Keratinocyte (primary cell): ENCODE results near the gene CD81. TPM values are rescaled to one million over a fixed set of nuclear protein-coding genes. Genes with fewer than 3 reads are reported as not detected.

ENCODE experiments used
- DNase-seq: peaks from one replicate; pipeline ENCODE4 v3.0.0-alpha.2; 2011; ENCODE audit warnings: low read depth, missing footprints, low spot score
- FAIRE-seq: peaks from 2 replicates; lab custom pipeline; 2011; peaks lifted over from hg19 to GRCh38; lab: Jason Lieb, UNC
- H2AFZ ChIP-seq: 2 replicates; pipeline ENCODE4 v1.6.0; 2012; ENCODE audit warnings: low read length, control low read depth, inconsistent platforms; ENCODE audit not compliant: control insufficient read depth
- H3K27ac ChIP-seq: 2 replicates; pipeline ENCODE4 v1.5.1; 2011; ENCODE audit warnings: low read length; ENCODE audit not compliant: control insufficient read depth, insufficient read depth
- H3K27me3 ChIP-seq: 3 replicates; pipeline ENCODE4 v1.6.0; 2011; ENCODE audit warnings: low read length; ENCODE audit not compliant: control insufficient read depth, insufficient read depth; ENCODE audit errors: extremely low read depth
- H3K36me3 ChIP-seq, 2 experiments: 2 replicates in 1 of 2; 3 replicates in 1 of 2; pipeline ENCODE4 v1.5.1; 2011; ENCODE audit warnings: low read length in 2 of 2, mild to moderate bottlenecking in 1 of 2; ENCODE audit not compliant: control insufficient read depth in 2 of 2, insufficient read depth in 2 of 2; ENCODE audit errors: extremely low read depth in 1 of 2
- H3K4me1 ChIP-seq: 3 replicates; pipeline ENCODE4 v1.5.1; 2011; ENCODE audit warnings: low read length; ENCODE audit not compliant: control insufficient read depth, insufficient read depth; ENCODE audit errors: extremely low read depth
- H3K4me2 ChIP-seq: 3 replicates; pipeline ENCODE4 v1.6.0; 2011; ENCODE audit warnings: low read depth, low read length; ENCODE audit not compliant: control insufficient read depth, insufficient read depth; ENCODE audit errors: extremely low read depth
- H3K4me3 ChIP-seq, 3 experiments: fragments of 200-600 bp in 1 of 3; sonication (generic) in 1 of 3; 2 replicates in 2 of 3; 3 replicates in 1 of 3; pipeline ENCODE4 v1.5.1; 2011 to 2016; ENCODE audit warnings: low read length in 3 of 3, mild to moderate bottlenecking in 3 of 3, control low read depth in 2 of 3, inconsistent platforms in 1 of 3, low read depth in 1 of 3, mixed read lengths in 1 of 3, mixed run types in 1 of 3, moderate library complexity in 1 of 3; ENCODE audit not compliant: control insufficient read depth in 2 of 3, insufficient read depth in 2 of 3; ENCODE audit errors: extremely low read depth in 1 of 3
- H3K79me2 ChIP-seq: 2 replicates; pipeline ENCODE4 v1.6.0; 2012; ENCODE audit warnings: low read length; ENCODE audit not compliant: control insufficient read depth, insufficient read depth
- H3K9ac ChIP-seq: 3 replicates; pipeline ENCODE4 v1.6.0; 2011; ENCODE audit warnings: low read length; ENCODE audit not compliant: control insufficient read depth, insufficient read depth; ENCODE audit errors: extremely low read depth
- H3K9me1 ChIP-seq: 3 replicates; pipeline ENCODE4 v1.6.0; 2011; ENCODE audit warnings: low read length; ENCODE audit not compliant: control insufficient read depth, insufficient read depth; ENCODE audit errors: extremely low read depth
- H3K9me3 ChIP-seq: 2 replicates; pipeline ENCODE4 v1.5.1; 2012; ENCODE audit warnings: low read depth, low read length; ENCODE audit not compliant: control insufficient read depth
- H4K20me1 ChIP-seq: 3 replicates; pipeline ENCODE4 v1.6.0; 2011; ENCODE audit warnings: low read length; ENCODE audit not compliant: control insufficient read depth, insufficient read depth; ENCODE audit errors: extremely low read depth
- CTCF ChIP-seq, 3 experiments: IDR thresholded peaks in 1 of 3; conservative IDR thresholded peaks in 1 of 3; optimal IDR thresholded peaks in 1 of 3; 2 replicates in 2 of 3; 3 replicates in 1 of 3; pipeline versions ENCODE3 to v1.5.1; 2011; ENCODE audit warnings: low read length in 3 of 3, mild to moderate bottlenecking in 3 of 3, moderate library complexity in 2 of 3, control low read depth in 1 of 3, inconsistent platforms in 1 of 3; ENCODE audit not compliant: insufficient read depth in 2 of 3; ENCODE audit errors: extremely low read depth in 1 of 3
- EZH2 ChIP-seq: IDR thresholded peaks from one replicate; pipeline ENCODE4 v1.6.1; 2012; ENCODE audit warnings: inconsistent platforms, mild to moderate bottlenecking, low read length, moderate library complexity
- dilution Hi-C: fragments of 300-500 bp; cut with MboI; formaldehyde crosslinking; loops from one replicate; pipeline ENCODE4 v1.7.0; 2020; ENCODE audit warnings: low sequenced_read_pairs; ENCODE audit not compliant: extremely low pct_ligation_motif_present
- polyA plus RNA-seq, 5 experiments: library from polyadenylated mRNA; depleted of rRNA in 3 of 5; stranded (reverse) in 3 of 5; stranded (forward) in 1 of 5; unstranded in 1 of 5; fragments of >200 nt; gene quantifications; 1 replicate in 1 of 5; 2 replicates in 3 of 5; 3 replicates in 1 of 5; pipeline versions ENCODE4 v1.2.1 to v1.2.3, GENCODE V29; 2011 to 2012; ENCODE audit warnings: missing spikeins in 2 of 5, low read depth in 1 of 5, low replicate concordance in 1 of 5

Gene CD81
- polyA plus RNA-seq, 1 donor (not counting 4 experiments of a cell fraction or from before 2014, with no cell fraction given), result 194 TPM

GRCh38 chr11:2433106-2433925 is 56.2 kb downstream of the CD81 start:
- no peak for FAIRE-seq
- H3K9me3 ChIP-seq, result no peaks in the 10 kb centered on the region
- H3K27ac ChIP-seq, result no peak overlapping the region
- H3K79me2 ChIP-seq, result no peaks in the 10 kb centered on the region
- H3K4me3 ChIP-seq, result no peak overlapping the region
- no peak overlapping the region for H3K9ac ChIP-seq
- no peaks in the 10 kb centered on the region for H4K20me1 ChIP-seq
- no peak overlapping the region for H2AFZ ChIP-seq
- H3K9me1 ChIP-seq, result no peaks in the 10 kb centered on the region
- H3K36me3 ChIP-seq, result no peaks in the 10 kb centered on the region
- no peak for TF ChIP-seq EZH2
- TF ChIP-seq CTCF (optimal IDR thresholded peaks at IDR 0.05 in 1 of 3, IDR thresholded peaks at IDR 0.05 in 1 of 3, conservative IDR thresholded peaks at IDR 0.05 in 1 of 3; ENCODE audit: extremely low read depth in 1 of 3, insufficient read depth in 2 of 3, low read length in 3 of 3), result no peak
- dilution Hi-C loops, result no loop called here
- no peaks in the 10 kb centered on the region for H3K27me3 ChIP-seq
- DNase-seq, result no peak
- no peaks in the 10 kb centered on the region for H3K4me1 ChIP-seq
- no peak overlapping the region for H3K4me2 ChIP-seq

DNA sequence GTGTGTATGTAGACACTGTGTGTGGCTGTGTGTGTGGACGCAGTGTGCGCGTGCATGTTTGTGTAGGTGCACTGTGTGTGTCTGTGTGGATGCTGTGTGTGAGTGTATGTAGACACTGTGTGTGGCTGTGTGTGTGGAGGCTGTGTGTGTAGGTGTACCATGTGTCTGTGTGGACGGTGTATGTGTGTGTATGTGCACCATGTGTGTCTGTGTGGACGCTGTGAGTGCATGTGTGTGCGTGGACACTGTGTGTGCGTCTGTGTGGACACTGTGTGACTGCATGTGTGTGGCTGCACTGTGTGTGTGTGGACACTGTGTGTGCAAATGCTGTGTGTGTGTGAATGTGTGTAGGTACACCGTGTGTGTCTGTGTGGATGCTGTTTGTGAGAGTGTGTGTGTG is 56.9 kb downstream of the CD81 start:
- no peak for TF ChIP-seq EZH2
- no peak for TF ChIP-seq CTCF (optimal IDR thresholded peaks at IDR 0.05 in 1 of 3, IDR thresholded peaks at IDR 0.05 in 1 of 3, conservative IDR thresholded peaks at IDR 0.05 in 1 of 3; ENCODE audit: extremely low read depth in 1 of 3, insufficient read depth in 2 of 3, low read length in 3 of 3)
- Histone ChIP-seq H3K27ac (no peak overlapping the region), H3K9ac (no peak overlapping the region), H3K27me3 (no peaks in the 10 kb centered on the region), H3K9me3 (no peaks in the 10 kb centered on the region), H3K4me2 (no peak overlapping the region), H2AFZ (no peak overlapping the region), H3K4me3 (no peak overlapping the region), H4K20me1 (no peaks in the 10 kb centered on the region), H3K9me1 (no peaks in the 10 kb centered on the region), H3K36me3 (no peaks in the 10 kb centered on the region), H3K4me1 (no peaks in the 10 kb centered on the region), H3K79me2 (no peaks in the 10 kb centered on the region)
- dilution Hi-C loops, result no loop called here
- FAIRE-seq (no peak), DNase-seq (no peak)
